ENCODE results near the gene IL10. TPM values are rescaled to one million over a fixed set of nuclear protein-coding genes. Genes with fewer than 3 reads are reported as not detected.

Gene IL10
- total RNA-seq, 4 donors from 2014 or later: 0.34 to 2.3 (median 1.6) TPM

GRCh38 chr1:206812471-206812870, 40.2 kb upstream of the IL10 start:
- intact Hi-C loops (cut with DNase I): no loop called here
- WGBS, 2 donors: 95 to 99% methylated on average over 2 of the region's 2 CpGs

GRCh38 chr1:206809504-206810084, 37.3 kb upstream of the IL10 start:
- DNase-seq: peak; percentile 43 to 48
- no peaks in the 10 kb centered on the region for H3K27me3 ChIP-seq
- TF ChIP-seq POLR2A (IDR thresholded peaks at IDR 0.05) (no peak), CTCF (IDR thresholded peaks at IDR 0.05) (peak in 5 of 6 experiments; percentile 15 to 55 (median 34))
- intact Hi-C loops (cut with DNase I): loop anchor here (10.0 kb wide), 1 partner anchor 95 kb away; no protein-coding TSS in a partner anchor
- H3K36me3 ChIP-seq: no peaks in the 10 kb centered on the region
- H3K27ac ChIP-seq: no peak overlapping the region
- WGBS, 2 donors: 73 to 78% methylated on average over 4 of the region's 4 CpGs
- H3K4me1 ChIP-seq: peaks cover under 1 to 6% of the 10 kb centered on the region in 2 donors
- no peaks in the 10 kb centered on the region for H3K9me3 ChIP-seq
- H3K4me3 ChIP-seq (replicated peaks in 1 of 3): no peak overlapping the region

More at GRCh38 chr1:206812471-206812870, 40.2 kb upstream of the IL10 start:
- peaks cover 9 to 14% of the 10 kb centered on the region in 2 donors for H3K4me1 ChIP-seq
- no peaks in the 10 kb centered on the region for H3K9me3 ChIP-seq
- no peak overlapping the region for H3K4me3 ChIP-seq (replicated peaks in 1 of 3)
- no peaks in the 10 kb centered on the region for H3K27me3 ChIP-seq
- H3K36me3 ChIP-seq: no peaks in the 10 kb centered on the region
- TF ChIP-seq CTCF (IDR thresholded peaks at IDR 0.05) (no peak), POLR2A (IDR thresholded peaks at IDR 0.05) (no peak)
- no peak for DNase-seq
- H3K27ac ChIP-seq: no peak overlapping the region

GRCh38 chr1:206808615-206809014, 36.3 kb upstream of the IL10 start:
- H3K36me3 ChIP-seq: no peaks in the 10 kb centered on the region
- no peak for DNase-seq
- no peaks in the 10 kb centered on the region for H3K9me3 ChIP-seq
- no peaks in the 10 kb centered on the region for H3K4me1 ChIP-seq
- 61% methylated on average over 2 of the region's 2 CpGs for WGBS, 2 donors
- no peak overlapping the region for H3K4me3 ChIP-seq (replicated peaks in 1 of 3)
- H3K27ac ChIP-seq: no peak overlapping the region
- TF ChIP-seq CTCF (IDR thresholded peaks at IDR 0.05) (peak in 1 of 6 experiments; percentile 9), POLR2A (IDR thresholded peaks at IDR 0.05) (no peak)
- H3K27me3 ChIP-seq: no peaks in the 10 kb centered on the region
- intact Hi-C loops (cut with DNase I): loop anchor here (10.0 kb wide), 1 partner anchor 96 kb away; no protein-coding TSS in a partner anchor

GRCh38 chr1:206805357-206805756, 33.1 kb upstream of the IL10 start:
- no peak for TF ChIP-seq CTCF (IDR thresholded peaks at IDR 0.05)
- no peak for TF ChIP-seq POLR2A (IDR thresholded peaks at IDR 0.05)
- H3K9me3 ChIP-seq: no peaks in the 10 kb centered on the region
- DNase-seq: no peak
- no peaks in the 10 kb centered on the region for H3K27me3 ChIP-seq
- H3K4me1 ChIP-seq: no peaks in the 10 kb centered on the region
- no peaks in the 10 kb centered on the region for H3K36me3 ChIP-seq
- no peak overlapping the region for H3K4me3 ChIP-seq (replicated peaks in 1 of 3)
- no peak overlapping the region for H3K27ac ChIP-seq
- intact Hi-C loops (cut with DNase I): loop anchor here (10.0 kb wide), 1 partner anchor 99 kb away; no protein-coding TSS in a partner anchor
- 84 to 88% methylated on average over 1 of the region's 1 CpG for WGBS, 2 donors

DNA sequence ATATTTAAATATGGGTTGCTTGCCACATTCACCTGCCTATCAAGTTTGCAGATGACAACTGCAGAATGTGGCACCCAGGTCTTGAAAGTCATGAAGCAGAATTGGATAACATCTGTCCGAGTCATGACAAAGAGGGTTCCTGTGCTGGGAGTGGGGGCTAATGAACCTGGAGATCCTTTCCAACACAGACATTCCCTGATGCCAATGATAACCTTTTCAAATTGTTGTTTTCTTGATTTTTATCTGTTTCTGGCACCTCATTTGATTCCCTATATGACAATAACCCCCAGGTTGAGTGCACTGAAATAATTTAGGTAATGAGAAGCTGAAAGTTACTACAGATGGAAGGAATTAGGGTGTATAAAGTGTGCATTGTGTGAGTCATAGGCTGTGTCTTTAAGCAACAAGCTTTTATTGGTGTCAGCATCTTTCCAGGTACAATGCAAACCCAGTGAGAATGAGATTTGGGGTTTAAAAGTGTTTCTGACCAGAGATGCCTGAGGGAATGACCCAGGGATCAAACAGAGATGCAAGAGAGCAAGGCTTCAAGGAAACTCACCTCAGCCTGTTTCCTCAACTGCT, 32.0 kb upstream of the IL10 start:
- 85 to 95% methylated on average over 1 of the region's 1 CpG for WGBS, 2 donors
- no peak for DNase-seq
- Histone ChIP-seq H3K36me3 (no peaks in the 10 kb centered on the region), H3K9me3 (no peaks in the 10 kb centered on the region), H3K27ac (no peak overlapping the region), H3K27me3 (no peaks in the 10 kb centered on the region), H3K4me1 (no peaks in the 10 kb centered on the region), H3K4me3 (replicated peaks in 1 of 3) (no peak overlapping the region)
- intact Hi-C loops (cut with DNase I): loop anchor here (10.0 kb wide), 1 partner anchor 101 kb away; no protein-coding TSS in a partner anchor
- no peak for TF ChIP-seq POLR2A (IDR thresholded peaks at IDR 0.05)
- no peak for TF ChIP-seq CTCF (IDR thresholded peaks at IDR 0.05)
